ENCODE results near the gene HAUS1.
"Not testable (repeated sequence)": the region's sequence is repeated elsewhere in the genome, so short reads cannot be mapped to it uniquely, and the experiment has no call there.

The HAUS1 gene

GRCh38 chr18:46088501-46088900 lies 15.7 kb upstream of the HAUS1 start:
- DNase-seq (ENCODE audit: low read depth in 2 of 2), result not testable (repeated sequence)

DNA sequence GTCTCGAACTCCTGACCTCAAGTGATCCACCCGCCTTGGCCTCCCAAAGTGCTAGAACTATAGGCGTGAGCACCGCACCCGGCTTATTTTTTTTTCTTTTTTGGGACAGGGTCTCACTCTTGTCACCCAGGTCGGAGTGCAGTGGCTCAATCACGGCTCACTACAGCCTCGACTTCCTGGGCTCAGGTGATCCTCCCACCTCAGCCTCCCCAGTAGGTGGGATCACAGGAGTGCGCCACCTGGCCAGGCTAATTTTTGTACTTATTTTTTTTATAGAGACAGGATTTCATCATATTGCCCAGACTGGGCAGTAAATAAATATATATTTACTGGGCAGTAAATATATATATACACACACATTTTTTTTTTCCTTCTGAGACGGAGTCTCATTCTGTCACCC lies 8.7 kb upstream of the HAUS1 start:
- DNase-seq (ENCODE audit: low read depth in 2 of 2), result no peak

DNA sequence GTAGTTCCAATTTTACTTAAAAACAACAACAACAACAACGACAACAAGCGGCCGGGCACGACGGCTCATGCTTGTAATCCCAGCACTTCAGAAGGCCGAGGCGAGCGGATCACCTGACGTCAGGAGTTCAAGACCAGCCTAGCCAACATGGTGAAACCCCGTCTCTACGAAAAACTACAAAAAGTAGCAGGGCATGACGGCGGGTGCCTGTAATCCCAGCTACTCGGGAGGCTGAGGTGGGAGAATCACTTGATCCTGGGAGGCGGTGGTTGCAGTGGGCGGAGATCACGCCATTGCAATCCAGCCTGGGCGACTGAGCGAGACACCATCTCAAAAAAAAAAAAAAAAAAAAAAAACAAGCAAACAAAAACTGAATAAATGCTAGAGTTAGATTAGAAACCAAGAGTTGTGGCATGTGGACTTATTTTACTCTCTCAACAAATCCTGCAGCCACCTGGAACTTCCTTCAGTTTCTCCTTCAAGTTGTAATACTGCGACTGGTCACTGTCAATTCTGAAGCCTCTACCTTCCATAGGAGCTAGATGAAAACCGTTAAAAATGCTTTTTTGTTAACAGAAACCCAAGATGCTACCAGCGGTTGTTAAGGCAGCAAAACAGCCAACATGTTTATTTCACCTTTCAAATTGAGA lies 7.4 kb upstream of the HAUS1 start:
- DNase-seq (ENCODE audit: low read depth in 2 of 2), result no peak

GRCh38 chr18:46097431-46097800 lies 6.8 kb upstream of the HAUS1 start:
- DNase-seq (ENCODE audit: low read depth in 2 of 2), result no peak

GRCh38 chr18:46097801-46098615 lies 6.2 kb upstream of the HAUS1 start, which contains the start of gene ATP5F1A:
TSS of gene ATP5F1A (minus strand) at chr18:46098296. CDS start at chr18:46098231, 65 bp downstream.
- peak; percentile 70 to 80 for DNase-seq (ENCODE audit: low read depth in 2 of 2)

DNA sequence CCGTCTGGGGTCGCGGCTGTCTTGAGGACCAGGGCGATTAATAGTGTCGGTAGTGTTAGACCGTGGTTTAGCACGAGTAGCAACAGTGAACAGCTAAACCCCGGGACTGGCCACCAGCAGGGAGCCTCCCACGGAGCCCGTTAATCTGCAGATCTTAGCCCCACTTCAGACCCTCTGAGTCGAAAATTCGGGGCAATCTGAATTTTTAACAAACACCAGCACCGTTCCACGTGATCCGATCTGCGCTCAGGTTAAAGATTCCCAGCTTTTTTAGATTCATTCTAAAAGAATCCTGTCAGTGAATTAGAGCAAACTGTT lies 5.6 kb upstream of the HAUS1 start:
- no peak for DNase-seq (ENCODE audit: low read depth in 2 of 2)

DNA sequence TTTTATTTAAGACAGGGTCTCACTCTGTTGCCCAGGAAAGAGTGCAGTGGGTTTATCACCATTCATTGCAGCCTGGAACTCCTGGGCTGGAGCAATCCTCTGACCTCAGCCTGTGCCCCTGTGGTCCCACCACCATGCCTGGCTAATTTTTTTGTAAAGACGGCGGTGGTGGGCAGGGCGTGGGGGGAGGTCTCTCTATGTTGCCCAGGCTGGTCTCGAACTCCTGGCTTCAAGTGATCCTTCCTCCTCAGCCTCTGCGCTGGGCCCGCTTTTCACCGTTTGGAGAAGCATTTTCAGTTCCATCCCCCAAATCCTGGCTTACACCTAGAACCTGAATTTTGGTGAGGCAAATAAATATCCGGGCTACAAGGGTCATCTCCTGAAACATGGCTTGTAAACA lies 4.7 kb upstream of the HAUS1 start:
- no peak for DNase-seq (ENCODE audit: low read depth in 2 of 2)

- no peak for DNase-seq (ENCODE audit: low read depth in 2 of 2)
Measured at GRCh38 chr18:46109386-46109785, 5.2 kb downstream of the HAUS1 start.

DNA sequence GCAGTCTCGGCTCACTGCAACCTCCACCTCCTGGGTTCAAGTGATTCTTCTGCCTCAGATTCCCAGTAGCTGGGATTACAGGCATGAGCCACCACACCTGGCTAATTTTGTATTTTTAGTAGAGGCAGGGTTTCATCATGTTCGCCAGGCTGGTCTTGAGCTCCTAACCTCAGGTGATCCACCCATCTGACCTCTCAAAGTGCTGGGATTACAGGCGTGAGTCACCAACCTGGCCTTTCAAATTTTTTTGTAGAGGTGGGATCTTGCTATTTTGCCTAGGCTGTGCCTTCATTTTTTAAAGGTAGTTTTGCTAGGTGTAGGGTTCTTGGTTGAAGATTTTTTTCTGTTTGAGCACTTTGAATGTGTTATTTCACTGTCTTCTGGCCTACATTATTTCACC lies 6.2 kb downstream of the HAUS1 start:
- no peak for DNase-seq (ENCODE audit: low read depth in 2 of 2)

- DNase-seq (ENCODE audit: low read depth in 2 of 2), result no peak
Measured at GRCh38 chr18:46113751-46114150, 9.6 kb downstream of the HAUS1 start.

DNA sequence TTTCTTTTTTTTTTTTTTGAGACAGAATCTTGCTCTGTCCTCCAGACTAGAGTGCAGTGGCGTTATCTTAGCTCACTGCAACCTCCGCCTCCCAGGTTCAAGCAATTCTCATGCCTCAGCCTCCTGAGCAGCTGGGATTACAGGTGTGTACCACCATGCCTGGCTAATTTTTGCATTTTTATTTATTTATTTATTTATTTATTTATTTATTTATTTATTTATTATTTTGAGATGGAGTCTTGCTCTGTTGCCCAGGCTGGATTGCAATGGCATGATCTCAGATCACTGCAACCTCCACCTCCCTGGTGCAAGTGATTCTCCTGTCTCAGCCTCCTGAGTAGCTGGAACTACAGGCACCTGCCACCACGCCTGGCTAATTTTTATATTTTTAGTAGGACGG lies 22.4 kb downstream of the HAUS1 start:
- not testable (repeated sequence) for DNase-seq (ENCODE audit: low read depth in 2 of 2)

DNA sequence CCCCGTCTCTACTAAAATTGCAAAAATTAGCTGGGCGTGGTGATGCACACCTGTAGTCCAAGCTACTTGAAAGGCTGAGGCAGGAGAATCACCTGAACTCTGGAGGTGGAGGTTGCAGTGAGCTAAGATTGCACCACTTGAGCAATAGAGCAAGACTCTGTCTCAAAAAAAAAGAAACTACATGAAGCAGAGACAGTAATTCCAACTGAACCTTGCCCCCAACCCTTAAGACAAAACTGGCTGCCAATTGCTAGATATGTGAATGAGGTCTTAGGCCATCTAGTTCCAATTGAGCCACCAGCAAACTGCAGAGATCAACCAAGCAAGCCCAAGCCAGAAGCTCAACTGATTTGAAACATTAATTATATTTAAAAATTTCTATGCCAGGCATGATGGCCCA lies 25.9 kb downstream of the HAUS1 start:
- no peak for DNase-seq (ENCODE audit: low read depth in 2 of 2)

- DNase-seq (ENCODE audit: low read depth in 2 of 2), result not testable (repeated sequence)
Measured at GRCh38 chr18:46130549-46130948, 26.4 kb downstream of the HAUS1 start.

GRCh38 chr18:46133534-46133933 lies 29.3 kb downstream of the HAUS1 start:
- no peak for DNase-seq (ENCODE audit: low read depth in 2 of 2)

DNA sequence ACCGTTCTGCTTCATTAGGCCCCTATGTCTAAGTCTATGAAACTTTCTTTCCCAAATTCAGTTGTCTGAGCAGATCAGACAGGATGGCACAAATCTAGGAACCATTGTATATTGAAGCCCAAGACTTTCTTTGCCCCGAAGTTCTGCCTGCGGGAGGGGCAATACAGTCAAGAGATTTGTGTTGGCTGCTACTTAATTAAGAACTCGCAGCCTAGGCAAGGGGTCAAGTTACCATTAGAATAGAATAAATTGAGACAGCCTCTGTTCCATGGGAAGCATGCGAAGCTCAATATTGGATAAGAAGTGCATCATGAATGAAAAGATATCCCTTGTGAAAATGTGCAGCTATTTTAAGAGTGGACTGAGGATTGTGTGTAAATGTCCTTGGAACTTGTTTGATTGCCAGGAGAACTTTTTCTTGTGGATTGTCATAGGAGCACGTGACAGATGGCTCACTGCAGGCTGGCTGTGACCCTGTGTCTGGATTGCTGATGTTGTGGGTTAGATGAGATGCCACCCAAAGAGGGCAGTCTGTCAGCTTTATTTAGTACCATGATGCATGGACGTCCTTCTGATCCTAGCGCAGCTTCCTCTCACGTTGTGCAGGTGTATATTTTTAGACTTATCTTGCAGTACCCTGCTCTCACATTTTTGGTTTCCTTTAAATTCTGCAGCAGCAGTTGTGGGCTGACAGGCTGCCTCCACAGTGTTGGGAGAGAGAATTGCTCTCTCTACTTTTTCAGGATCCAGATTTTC lies 30.9 kb downstream of the HAUS1 start:
- DNase-seq (ENCODE audit: low read depth in 2 of 2), result no peak

DNA sequence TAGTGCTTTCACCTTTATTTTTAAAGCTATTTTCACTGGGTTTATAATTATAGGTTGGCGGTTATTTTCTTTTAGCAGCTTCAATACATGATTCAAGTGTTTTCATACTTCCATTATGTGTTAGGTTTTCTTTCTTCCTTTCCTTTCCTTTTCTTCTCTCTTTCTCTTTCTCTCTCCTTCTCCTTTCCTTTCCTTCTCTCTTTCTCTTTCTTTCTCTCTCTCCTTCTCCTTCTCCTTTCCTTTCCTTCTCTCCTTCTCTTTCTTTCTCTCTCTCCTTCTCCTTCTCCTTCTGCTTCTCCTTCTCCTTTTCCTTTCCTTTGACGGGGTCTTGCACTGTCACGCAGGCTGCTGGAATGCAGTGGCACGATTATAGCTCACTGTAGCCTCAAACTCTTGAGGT lies 36.0 kb downstream of the HAUS1 start:
- DNase-seq (ENCODE audit: low read depth in 2 of 2), result no peak

GRCh38 chr18:46141199-46141598 lies 37.0 kb downstream of the HAUS1 start:
- no peak for DNase-seq (ENCODE audit: low read depth in 2 of 2)

GRCh38 chr18:46148810-46149209 lies 44.6 kb downstream of the HAUS1 start:
- DNase-seq (ENCODE audit: low read depth in 2 of 2), result peak in 1 of 2 donors; percentile 41

DNA sequence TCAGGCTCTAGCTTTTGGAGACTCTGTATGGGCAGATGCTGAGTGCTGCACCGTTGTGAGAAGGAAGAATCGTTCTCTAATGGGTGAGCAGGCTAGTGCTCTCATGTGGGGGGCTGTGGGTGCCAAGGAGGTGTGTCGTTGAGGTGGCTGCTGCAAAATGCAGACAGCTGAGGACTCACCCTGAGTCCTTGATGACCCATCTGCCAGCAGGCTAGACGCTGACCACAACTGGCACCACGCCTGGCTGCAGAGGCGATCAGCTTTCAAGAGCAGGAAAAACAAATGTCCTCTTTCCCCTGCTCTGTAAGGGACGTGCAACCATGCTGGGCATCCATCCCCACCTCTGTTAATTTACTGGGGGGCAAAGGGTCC lies 48.2 kb downstream of the HAUS1 start:
- no peak for DNase-seq (ENCODE audit: low read depth in 2 of 2)

DNA sequence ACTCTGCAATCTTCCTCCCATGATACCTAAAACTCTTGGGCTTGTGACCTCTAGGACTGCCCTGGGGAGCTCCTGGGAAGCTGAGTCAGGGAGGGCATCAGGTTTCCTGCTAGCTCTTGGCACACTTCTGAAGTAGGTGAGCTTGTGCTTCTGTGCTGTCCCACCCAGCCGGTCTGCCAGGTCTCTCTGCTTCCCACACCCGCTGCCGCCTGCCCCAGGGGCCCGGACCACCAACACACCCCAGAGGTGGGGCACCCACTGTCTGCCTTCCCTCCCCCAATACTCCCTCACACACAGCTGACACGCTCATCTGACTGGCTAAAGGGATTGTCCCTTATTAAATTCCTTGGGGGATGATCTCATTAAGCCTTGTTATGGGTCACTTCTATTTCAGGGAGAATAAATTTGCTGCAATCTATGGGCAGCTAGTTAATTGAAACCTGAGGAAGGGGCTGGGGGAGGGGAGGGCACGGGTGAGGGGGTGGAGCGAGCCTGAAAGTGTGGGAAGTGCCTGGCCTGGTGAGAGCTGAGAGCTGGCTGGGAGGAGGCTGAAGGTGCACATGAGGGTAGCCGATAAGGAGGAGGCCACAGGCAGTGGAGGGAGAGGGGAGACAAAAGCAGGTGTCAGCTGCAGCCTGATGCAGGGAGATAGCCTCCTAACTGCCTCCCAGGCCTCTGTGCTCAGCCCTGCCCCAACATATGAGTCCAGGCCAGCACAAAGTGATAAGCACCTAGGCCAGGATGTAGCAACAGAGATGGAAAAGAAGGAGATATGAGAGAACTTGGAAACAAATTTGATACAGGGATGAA lies 48.8 kb downstream of the HAUS1 start:
- DNase-seq (ENCODE audit: low read depth in 2 of 2), result no peak

- no peak for DNase-seq (ENCODE audit: low read depth in 2 of 2)
Measured at GRCh38 chr18:46155641-46156051, 51.5 kb downstream of the HAUS1 start.
